ENCODE data around the gene ZNF778.

DNA sequence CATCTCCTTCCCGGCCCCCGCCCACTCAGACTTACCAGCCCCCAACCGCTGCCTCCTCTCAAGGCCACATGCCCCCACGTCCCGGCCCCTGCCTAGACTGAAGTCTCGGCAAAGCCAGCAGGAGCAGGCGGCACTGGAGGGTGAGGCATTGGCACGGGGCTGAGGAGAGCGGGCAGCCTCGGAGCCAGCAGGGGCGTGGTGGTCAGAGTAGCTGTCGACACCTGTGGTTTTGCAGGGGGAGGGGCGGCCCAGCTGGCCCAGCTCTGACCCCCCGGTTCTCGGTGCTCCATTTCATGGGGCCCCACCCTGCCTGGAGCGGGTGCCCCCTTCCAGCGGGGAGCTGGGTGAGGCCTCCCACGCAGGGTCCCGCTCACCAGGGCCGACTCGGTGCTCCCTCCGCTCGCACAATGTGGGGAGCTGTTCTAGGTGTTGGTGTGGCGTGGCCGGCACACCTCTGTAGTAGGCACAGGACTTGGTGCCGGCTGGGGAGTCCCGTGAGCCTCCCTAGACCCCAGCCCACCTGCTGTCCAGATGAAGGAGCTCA, 41.3 kb upstream of the ZNF778 start:
- TF ChIP-seq CTCF (IDR thresholded peaks at IDR 0.05; ENCODE audit: borderline replicate concordance, extremely low read depth, low read length, poor library complexity, severe bottlenecking) = no peak
- no peak for TF ChIP-seq EZH2 (IDR thresholded peaks at IDR 0.05; ENCODE audit: borderline replicate concordance, low read depth, low read length, severe bottlenecking)
